Uterus (tissue), 2 donors: Measurements from ENCODE around the gene NT5DC3.

ENCODE experiments used
- POLR2A ChIP-seq, 2 donors: fragments of 450-650 bp; IDR thresholded peaks; one replicate each; pipeline ENCODE4 v1.6.1; 2016; ENCODE audit warnings: antibody characterized with exemption in 2 of 2, mild to moderate bottlenecking in 1 of 2, moderate library complexity in 1 of 2
- TF ChIP-seq, protein P1 (sequence below), 4 experiments: fragments of 200-600 bp in 2 of 4; fragments of 450-650 bp in 2 of 4; sonication (generic) in 2 of 4; IDR thresholded peaks; one replicate each; pipeline ENCODE4 v1.5.1; 2016 to 2019; ENCODE audit warnings: antibody characterized with exemption in 4 of 4, mild to moderate bottlenecking in 2 of 4, moderate library complexity in 1 of 4

DNA sequence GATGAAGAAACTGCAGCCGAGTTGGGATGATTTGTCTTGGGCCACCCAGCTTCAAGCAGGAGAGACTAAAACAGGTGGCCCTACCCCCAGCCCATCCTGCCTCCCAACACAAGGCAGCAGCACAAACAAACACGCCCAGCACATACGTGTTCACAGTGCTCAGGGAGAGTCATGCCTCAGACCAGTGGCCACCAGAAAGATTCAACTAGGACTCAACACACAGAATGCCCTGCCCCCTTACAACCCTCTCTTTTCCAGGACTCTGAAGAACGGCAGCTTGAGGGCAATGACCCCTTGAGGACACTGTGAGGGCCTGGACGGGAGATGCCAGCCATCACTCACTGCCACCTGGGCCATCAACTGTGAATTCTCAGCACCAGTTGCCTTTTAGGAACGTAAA lies 75.0 kb downstream of the NT5DC3 start:
- TF ChIP-seq POLR2A (IDR thresholded peaks at IDR 0.05) = no peak
- TF ChIP-seq, protein P1, sequence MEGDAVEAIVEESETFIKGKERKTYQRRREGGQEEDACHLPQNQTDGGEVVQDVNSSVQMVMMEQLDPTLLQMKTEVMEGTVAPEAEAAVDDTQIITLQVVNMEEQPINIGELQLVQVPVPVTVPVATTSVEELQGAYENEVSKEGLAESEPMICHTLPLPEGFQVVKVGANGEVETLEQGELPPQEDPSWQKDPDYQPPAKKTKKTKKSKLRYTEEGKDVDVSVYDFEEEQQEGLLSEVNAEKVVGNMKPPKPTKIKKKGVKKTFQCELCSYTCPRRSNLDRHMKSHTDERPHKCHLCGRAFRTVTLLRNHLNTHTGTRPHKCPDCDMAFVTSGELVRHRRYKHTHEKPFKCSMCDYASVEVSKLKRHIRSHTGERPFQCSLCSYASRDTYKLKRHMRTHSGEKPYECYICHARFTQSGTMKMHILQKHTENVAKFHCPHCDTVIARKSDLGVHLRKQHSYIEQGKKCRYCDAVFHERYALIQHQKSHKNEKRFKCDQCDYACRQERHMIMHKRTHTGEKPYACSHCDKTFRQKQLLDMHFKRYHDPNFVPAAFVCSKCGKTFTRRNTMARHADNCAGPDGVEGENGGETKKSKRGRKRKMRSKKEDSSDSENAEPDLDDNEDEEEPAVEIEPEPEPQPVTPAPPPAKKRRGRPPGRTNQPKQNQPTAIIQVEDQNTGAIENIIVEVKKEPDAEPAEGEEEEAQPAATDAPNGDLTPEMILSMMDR (IDR thresholded peaks at IDR 0.05) = no peak
